Measurements from ENCODE around the gene KYNU. TPM values are rescaled to one million over a fixed set of nuclear protein-coding genes. Genes with fewer than 3 reads are reported as not detected.

KYNU gene
- polyA plus RNA-seq, 4 donors = 0.67 to 3.8 (median 2.1) TPM

DNA sequence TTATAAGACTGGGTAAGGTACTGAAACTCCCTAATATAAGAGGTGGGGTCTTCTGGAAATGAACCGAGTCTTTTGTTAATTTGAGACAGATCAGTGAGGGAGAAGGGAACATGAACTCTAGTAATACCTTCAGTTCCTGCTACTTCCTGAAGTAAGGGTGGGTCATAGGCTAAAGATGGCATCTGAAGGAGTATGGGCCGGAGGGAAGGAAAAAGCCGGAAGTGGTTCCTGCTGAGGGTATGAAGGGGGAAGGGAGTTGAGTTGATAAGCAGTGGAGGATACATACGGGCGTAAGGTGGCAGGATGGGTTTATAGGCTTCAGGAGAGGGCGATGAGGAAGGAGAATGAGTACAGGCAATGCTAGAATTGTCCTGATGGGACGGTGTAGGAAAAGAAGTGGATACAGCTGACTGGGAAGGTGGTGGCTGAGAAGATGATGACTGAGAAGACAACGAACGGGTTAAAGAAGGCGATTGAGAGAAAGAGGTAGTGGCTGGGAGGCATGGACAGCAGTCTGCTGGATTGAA is 58.2 kb downstream of the KYNU start:
- Histone ChIP-seq H3K4me1 (ENCODE audit: control insufficient read depth in 3 of 3, insufficient read depth in 2 of 3, low read depth in 1 of 3, low read length in 2 of 3) (no peaks in the 10 kb centered on the region), H3K4me3 (ENCODE audit: low read depth in 1 of 3, low read length in 3 of 3) (no peak overlapping the region), H3K36me3 (ENCODE audit: control insufficient read depth in 3 of 3, insufficient read depth in 2 of 3, low read depth in 1 of 3, low read length in 3 of 3) (peaks cover 0 to 4% (median 0%) of the 10 kb centered on the region in 3 donors), H3K9me3 (ENCODE audit: control insufficient read depth in 2 of 2, insufficient read depth in 1 of 2, low read depth in 1 of 2, low read length in 1 of 2) (peaks cover 0 to 3% of the 10 kb centered on the region in 2 donors), H3K27me3 (ENCODE audit: control insufficient read depth in 3 of 3, insufficient read depth in 3 of 3, low read length in 3 of 3) (no peaks in the 10 kb centered on the region), H3K27ac (ENCODE audit: low read depth in 1 of 3, low read length in 2 of 3) (no peak overlapping the region)
- FAIRE-seq = no peak
- 90 to 95% (median 94%) methylated on average over 10 of the region's 10 CpGs for WGBS, 3 donors
- no peak for DNase-seq

DNA sequence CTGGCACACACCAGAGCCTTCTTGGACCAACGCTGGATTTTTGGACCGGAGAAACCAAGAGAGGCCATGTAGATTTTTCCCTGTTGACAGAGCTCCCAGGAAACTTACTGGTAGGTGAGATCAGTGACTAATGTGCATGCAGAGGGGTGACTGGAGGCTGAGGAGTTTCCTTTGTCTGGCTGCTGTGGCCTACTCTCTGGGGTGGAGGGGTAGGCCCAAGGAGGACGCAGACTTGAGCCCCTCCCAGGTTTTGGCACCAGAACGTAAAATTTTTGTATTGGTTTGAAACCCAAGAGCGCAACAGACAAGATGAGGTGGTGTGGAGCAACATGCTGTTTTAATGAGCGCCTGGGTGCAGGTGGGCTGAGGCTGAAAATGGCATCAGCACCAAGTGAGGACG is 59.2 kb downstream of the KYNU start:
- no peak overlapping the region for H3K27ac ChIP-seq (ENCODE audit: low read depth in 1 of 3, low read length in 2 of 3)
- no peak for FAIRE-seq
- no peaks in the 10 kb centered on the region for H3K9me3 ChIP-seq (ENCODE audit: control insufficient read depth in 2 of 2, insufficient read depth in 1 of 2, low read depth in 1 of 2, low read length in 1 of 2)
- 89 to 95% (median 94%) methylated on average over 7 of the region's 7 CpGs for WGBS, 3 donors
- no peak for DNase-seq
- H3K36me3 ChIP-seq (ENCODE audit: control insufficient read depth in 3 of 3, insufficient read depth in 2 of 3, low read depth in 1 of 3, low read length in 3 of 3) = no peaks in the 10 kb centered on the region
- no peak overlapping the region for H3K4me3 ChIP-seq (ENCODE audit: low read depth in 1 of 3, low read length in 3 of 3)
- H3K4me1 ChIP-seq (ENCODE audit: control insufficient read depth in 3 of 3, insufficient read depth in 2 of 3, low read depth in 1 of 3, low read length in 2 of 3) = no peaks in the 10 kb centered on the region
- H3K27me3 ChIP-seq (ENCODE audit: control insufficient read depth in 3 of 3, insufficient read depth in 3 of 3, low read length in 3 of 3) = no peaks in the 10 kb centered on the region

DNA sequence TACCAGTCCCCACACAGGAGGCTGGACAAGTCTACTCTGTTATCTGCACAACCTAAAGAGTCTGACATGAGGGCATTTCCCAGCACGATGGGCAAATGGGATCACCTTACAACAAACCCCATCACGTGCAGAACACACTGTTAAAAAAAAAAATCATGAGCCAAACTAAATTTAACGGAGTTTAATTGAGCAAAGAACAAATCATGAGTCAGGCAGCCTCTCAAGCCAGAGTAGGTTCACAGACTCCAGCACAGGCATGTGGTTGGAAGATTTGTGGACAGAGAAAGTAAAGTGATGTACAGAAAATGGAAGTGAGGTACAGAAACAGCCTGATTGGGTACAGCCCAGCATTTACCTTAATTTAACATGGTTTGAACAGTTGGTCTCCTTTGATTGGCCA is 59.9 kb downstream of the KYNU start:
- no peak overlapping the region for H3K27ac ChIP-seq (ENCODE audit: low read depth in 1 of 3, low read length in 2 of 3)
- H3K27me3 ChIP-seq (ENCODE audit: control insufficient read depth in 3 of 3, insufficient read depth in 3 of 3, low read length in 3 of 3) = no peaks in the 10 kb centered on the region
- no peak for DNase-seq
- H3K36me3 ChIP-seq (ENCODE audit: control insufficient read depth in 3 of 3, insufficient read depth in 2 of 3, low read depth in 1 of 3, low read length in 3 of 3) = no peaks in the 10 kb centered on the region
- no peak overlapping the region for H3K4me3 ChIP-seq (ENCODE audit: low read depth in 1 of 3, low read length in 3 of 3)
- no peaks in the 10 kb centered on the region for H3K9me3 ChIP-seq (ENCODE audit: control insufficient read depth in 2 of 2, insufficient read depth in 1 of 2, low read depth in 1 of 2, low read length in 1 of 2)
- no peaks in the 10 kb centered on the region for H3K4me1 ChIP-seq (ENCODE audit: control insufficient read depth in 3 of 3, insufficient read depth in 2 of 3, low read depth in 1 of 3, low read length in 2 of 3)
- WGBS, 3 donors = 73 to 85% (median 81%) methylated on average over 3 of the region's 3 CpGs
- FAIRE-seq = no peak

DNA sequence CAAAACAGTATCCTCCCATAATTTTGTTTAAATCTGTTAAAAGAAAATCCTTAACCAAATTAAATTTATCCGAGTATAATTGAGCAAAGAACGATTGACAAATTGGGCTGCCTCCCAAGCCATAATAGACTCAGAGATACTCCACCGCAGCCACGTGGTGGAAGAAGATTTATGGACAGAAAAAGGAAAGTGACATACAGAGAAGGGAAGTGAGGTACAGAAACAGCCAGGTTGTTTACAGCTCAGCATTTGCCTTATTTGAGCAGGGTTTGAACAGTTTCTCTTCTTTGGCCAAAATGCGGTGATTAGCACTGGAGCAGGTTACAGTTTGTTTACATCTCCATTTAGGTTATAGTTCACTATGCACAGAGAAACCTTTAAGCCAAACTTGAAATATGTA is 60.8 kb downstream of the KYNU start:
- Histone ChIP-seq H3K27ac (ENCODE audit: low read depth in 1 of 3, low read length in 2 of 3) (no peak overlapping the region), H3K4me1 (ENCODE audit: control insufficient read depth in 3 of 3, insufficient read depth in 2 of 3, low read depth in 1 of 3, low read length in 2 of 3) (no peaks in the 10 kb centered on the region), H3K27me3 (ENCODE audit: control insufficient read depth in 3 of 3, insufficient read depth in 3 of 3, low read length in 3 of 3) (no peaks in the 10 kb centered on the region), H3K4me3 (ENCODE audit: low read depth in 1 of 3, low read length in 3 of 3) (no peak overlapping the region), H3K9me3 (ENCODE audit: control insufficient read depth in 2 of 2, insufficient read depth in 1 of 2, low read depth in 1 of 2, low read length in 1 of 2) (no peaks in the 10 kb centered on the region), H3K36me3 (ENCODE audit: control insufficient read depth in 3 of 3, insufficient read depth in 2 of 3, low read depth in 1 of 3, low read length in 3 of 3) (no peaks in the 10 kb centered on the region)
- DNase-seq = no peak
- FAIRE-seq = no peak
- WGBS, 3 donors = 64 to 71% (median 69%) methylated on average over 5 of the region's 5 CpGs

DNA sequence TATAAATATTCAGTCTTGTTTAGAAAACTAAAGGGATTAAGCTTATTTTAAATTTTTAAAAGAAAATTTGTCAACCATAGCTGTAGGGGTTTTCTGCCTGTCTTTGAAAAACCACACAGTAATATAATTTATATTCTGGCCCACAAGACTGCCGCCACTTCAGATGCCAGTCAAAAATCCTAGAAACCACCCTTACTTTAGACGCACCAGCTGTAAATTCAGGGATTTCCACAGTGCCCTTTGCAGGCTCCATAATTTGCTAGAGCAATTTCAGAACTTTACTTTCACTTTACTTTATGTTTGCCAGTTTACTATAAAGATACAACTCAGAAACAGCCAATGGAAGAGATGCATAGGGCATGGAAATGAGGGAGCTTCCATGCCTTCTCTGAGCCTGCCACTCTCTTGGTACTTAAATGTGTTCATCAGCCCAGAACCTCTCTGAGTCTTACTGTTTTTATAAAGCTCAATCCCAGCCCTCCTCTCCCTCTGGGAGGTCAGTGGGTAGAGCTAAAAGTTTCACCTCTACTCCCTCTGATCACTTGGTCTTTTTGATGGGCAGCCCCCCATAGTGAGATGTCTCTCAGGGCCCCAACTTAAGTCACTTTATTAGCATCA is 63.3 kb downstream of the KYNU start:
- Histone ChIP-seq H3K27ac (ENCODE audit: low read depth in 1 of 3, low read length in 2 of 3) (no peak overlapping the region), H3K9me3 (ENCODE audit: control insufficient read depth in 2 of 2, insufficient read depth in 1 of 2, low read depth in 1 of 2, low read length in 1 of 2) (no peaks in the 10 kb centered on the region), H3K4me3 (ENCODE audit: low read depth in 1 of 3, low read length in 3 of 3) (no peak overlapping the region), H3K27me3 (ENCODE audit: control insufficient read depth in 3 of 3, insufficient read depth in 3 of 3, low read length in 3 of 3) (no peaks in the 10 kb centered on the region), H3K4me1 (ENCODE audit: control insufficient read depth in 3 of 3, insufficient read depth in 2 of 3, low read depth in 1 of 3, low read length in 2 of 3) (no peaks in the 10 kb centered on the region), H3K36me3 (ENCODE audit: control insufficient read depth in 3 of 3, insufficient read depth in 2 of 3, low read depth in 1 of 3, low read length in 3 of 3) (no peaks in the 10 kb centered on the region)
- DNase-seq = no peak
- WGBS, 3 donors = 37 to 55% (median 48%) methylated on average over 2 of the region's 2 CpGs
- FAIRE-seq = no peak

DNA sequence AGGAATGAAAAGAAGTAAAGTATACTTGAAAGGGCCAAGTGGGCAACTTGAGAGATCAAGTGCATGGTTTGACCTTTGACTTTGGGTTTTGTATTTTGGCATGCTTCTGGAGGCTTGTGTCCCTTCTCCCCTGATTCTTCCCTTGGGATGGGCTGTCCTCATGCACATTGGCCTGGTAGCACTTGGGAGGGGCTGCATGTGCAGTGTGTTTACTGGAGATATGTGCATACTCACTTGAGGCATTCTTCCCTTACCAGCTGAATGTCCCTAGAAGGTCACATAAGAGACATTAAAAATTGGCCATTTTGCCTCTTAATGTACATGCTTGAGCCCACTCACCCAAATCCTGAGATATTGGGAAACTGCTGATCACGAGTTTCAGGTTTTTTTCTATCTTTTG is 65.2 kb downstream of the KYNU start:
- Histone ChIP-seq H3K27me3 (ENCODE audit: control insufficient read depth in 3 of 3, insufficient read depth in 3 of 3, low read length in 3 of 3) (no peaks in the 10 kb centered on the region), H3K36me3 (ENCODE audit: control insufficient read depth in 3 of 3, insufficient read depth in 2 of 3, low read depth in 1 of 3, low read length in 3 of 3) (no peaks in the 10 kb centered on the region), H3K4me3 (ENCODE audit: low read depth in 1 of 3, low read length in 3 of 3) (no peak overlapping the region), H3K4me1 (ENCODE audit: control insufficient read depth in 3 of 3, insufficient read depth in 2 of 3, low read depth in 1 of 3, low read length in 2 of 3) (no peaks in the 10 kb centered on the region), H3K27ac (ENCODE audit: low read depth in 1 of 3, low read length in 2 of 3) (no peak overlapping the region), H3K9me3 (ENCODE audit: control insufficient read depth in 2 of 2, insufficient read depth in 1 of 2, low read depth in 1 of 2, low read length in 1 of 2) (peaks cover 0 to 1% of the 10 kb centered on the region in 2 donors)
- WGBS, 3 donors = 74 to 88% (median 82%) methylated on average over 1 of the region's 1 CpG
- FAIRE-seq (no peak), DNase-seq (no peak)

DNA sequence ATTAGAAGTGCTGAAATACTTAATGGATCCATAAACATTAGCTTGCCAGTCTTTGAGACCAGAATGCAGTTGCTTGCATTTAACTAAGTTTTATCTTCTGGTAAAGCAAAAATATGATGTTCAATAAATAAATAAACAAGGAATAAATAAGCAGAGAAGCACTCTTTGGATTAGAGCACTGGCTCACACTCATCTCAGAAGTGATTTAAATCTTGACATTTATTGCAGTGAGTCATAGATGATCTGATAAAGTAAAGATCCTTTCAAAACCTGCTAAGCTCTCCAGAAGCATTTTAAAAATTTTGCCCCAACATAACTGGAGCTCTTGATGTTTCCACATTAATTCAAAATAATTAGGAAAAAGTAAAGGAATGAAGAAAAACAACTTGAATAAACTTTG is 66.8 kb downstream of the KYNU start:
- Histone ChIP-seq H3K9me3 (ENCODE audit: control insufficient read depth in 2 of 2, insufficient read depth in 1 of 2, low read depth in 1 of 2, low read length in 1 of 2) (peaks cover 0 to 15% of the 10 kb centered on the region in 2 donors), H3K4me3 (ENCODE audit: low read depth in 1 of 3, low read length in 3 of 3) (no peak overlapping the region), H3K27ac (ENCODE audit: low read depth in 1 of 3, low read length in 2 of 3) (no peak overlapping the region), H3K27me3 (ENCODE audit: control insufficient read depth in 3 of 3, insufficient read depth in 3 of 3, low read length in 3 of 3) (no peaks in the 10 kb centered on the region), H3K36me3 (ENCODE audit: control insufficient read depth in 3 of 3, insufficient read depth in 2 of 3, low read depth in 1 of 3, low read length in 3 of 3) (no peaks in the 10 kb centered on the region), H3K4me1 (ENCODE audit: control insufficient read depth in 3 of 3, insufficient read depth in 2 of 3, low read depth in 1 of 3, low read length in 2 of 3) (no peaks in the 10 kb centered on the region)
- FAIRE-seq (no peak), DNase-seq (no peak)

DNA sequence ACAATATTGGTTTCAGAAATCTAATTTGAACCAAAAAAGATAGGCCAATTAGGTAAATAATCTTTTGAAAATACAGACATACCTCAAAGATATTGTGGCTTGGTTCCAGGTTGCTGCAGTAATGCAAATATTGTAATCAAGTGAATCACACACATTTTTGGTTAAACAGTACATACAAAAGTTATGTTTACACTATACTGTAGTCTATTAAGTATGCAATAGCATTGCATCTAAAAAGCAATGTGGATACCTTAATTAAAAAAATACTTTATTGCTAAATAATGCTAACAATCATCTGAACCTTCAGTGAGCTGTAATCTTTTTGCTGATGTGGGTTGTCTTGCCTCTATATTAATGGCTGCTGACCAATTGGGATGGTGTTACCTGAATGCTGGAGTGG is 67.3 kb downstream of the KYNU start:
- no peak overlapping the region for H3K4me3 ChIP-seq (ENCODE audit: low read depth in 1 of 3, low read length in 3 of 3)
- H3K27ac ChIP-seq (ENCODE audit: low read depth in 1 of 3, low read length in 2 of 3) = no peak overlapping the region
- H3K36me3 ChIP-seq (ENCODE audit: control insufficient read depth in 3 of 3, insufficient read depth in 2 of 3, low read depth in 1 of 3, low read length in 3 of 3) = no peaks in the 10 kb centered on the region
- DNase-seq = no peak
- H3K27me3 ChIP-seq (ENCODE audit: control insufficient read depth in 3 of 3, insufficient read depth in 3 of 3, low read length in 3 of 3) = no peaks in the 10 kb centered on the region
- H3K9me3 ChIP-seq (ENCODE audit: control insufficient read depth in 2 of 2, insufficient read depth in 1 of 2, low read depth in 1 of 2, low read length in 1 of 2) = peaks cover 0 to 20% of the 10 kb centered on the region in 2 donors
- H3K4me1 ChIP-seq (ENCODE audit: control insufficient read depth in 3 of 3, insufficient read depth in 2 of 3, low read depth in 1 of 3, low read length in 2 of 3) = no peaks in the 10 kb centered on the region
- no peak for FAIRE-seq

DNA sequence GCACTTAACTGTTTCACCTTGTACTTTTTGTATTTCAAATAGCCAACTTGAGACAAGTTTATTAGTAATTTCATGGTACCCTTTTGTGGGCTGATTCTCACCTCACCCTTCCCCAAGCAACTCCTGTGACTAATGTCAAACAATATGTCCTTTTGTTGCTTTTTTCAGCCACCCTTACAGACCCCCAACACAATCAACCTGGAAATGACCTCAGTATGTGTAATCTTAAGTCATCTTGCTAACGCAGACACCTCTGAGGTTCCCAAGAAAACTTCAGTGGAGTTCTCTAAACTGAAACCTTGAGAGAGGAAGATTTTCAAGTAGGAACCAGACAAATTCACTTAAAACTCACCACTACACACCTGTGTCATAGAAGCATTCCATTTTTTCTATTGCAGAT is 69.5 kb downstream of the KYNU start:
- 80 to 87% (median 83%) methylated on average over 1 of the region's 1 CpG for WGBS, 3 donors
- H3K4me1 ChIP-seq (ENCODE audit: control insufficient read depth in 3 of 3, insufficient read depth in 2 of 3, low read depth in 1 of 3, low read length in 2 of 3) = no peaks in the 10 kb centered on the region
- no peaks in the 10 kb centered on the region for H3K36me3 ChIP-seq (ENCODE audit: control insufficient read depth in 3 of 3, insufficient read depth in 2 of 3, low read depth in 1 of 3, low read length in 3 of 3)
- no peak for FAIRE-seq
- DNase-seq = no peak
- H3K27me3 ChIP-seq (ENCODE audit: control insufficient read depth in 3 of 3, insufficient read depth in 3 of 3, low read length in 3 of 3) = no peaks in the 10 kb centered on the region
- peaks cover 0 to 28% of the 10 kb centered on the region in 2 donors for H3K9me3 ChIP-seq (ENCODE audit: control insufficient read depth in 2 of 2, insufficient read depth in 1 of 2, low read depth in 1 of 2, low read length in 1 of 2)
- no peak overlapping the region for H3K4me3 ChIP-seq (ENCODE audit: low read depth in 1 of 3, low read length in 3 of 3)
- H3K27ac ChIP-seq (ENCODE audit: low read depth in 1 of 3, low read length in 2 of 3) = no peak overlapping the region
